UCSD-AML1 (cell line): ENCODE data around the gene SLC36A1.

Experiments
- DNase-seq: peaks from one replicate; lab custom pipeline; 2025; ENCODE audit not compliant: unreplicated experiment; lab: John Stamatoyannopoulos, UW

The SLC36A1 gene

GRCh38 chr5:151531581-151531980, 84.2 kb downstream of the SLC36A1 start:
- DNase-seq, result no peak

- DNase-seq, result no peak
These were observed 85.0 kb downstream of the SLC36A1 start for GRCh38 chr5:151532416-151532815.

GRCh38 chr5:151534350-151534749, 86.9 kb downstream of the SLC36A1 start:
- DNase-seq, result no peak

- DNase-seq, result no peak
These were observed 89.6 kb downstream of the SLC36A1 start for GRCh38 chr5:151537044-151537443.

- no peak for DNase-seq
These were observed 94.2 kb downstream of the SLC36A1 start for GRCh38 chr5:151541571-151541970.
